A549 (cell line): Measurements from ENCODE around the gene DPP7. TPM values are rescaled to one million over a fixed set of nuclear protein-coding genes. Genes with fewer than 3 reads are reported as not detected.

ENCODE experiments used
- ATAC-seq, 2 experiments: fragments of 200-7000 bp in 1 of 2; fragments of >200 bp in 1 of 2; cut with Nextera tagmentation in 1 of 2; cut with Tn5 transposase in 1 of 2; 3 replicates each; pipeline versions ENCODE4 v1.8.0 to v1.9.1; 2018 to 2020; ENCODE audit warnings: mild to moderate bottlenecking in 1 of 2, moderate library complexity in 1 of 2
- CTCF ChIA-PET: fragments of 300-600 bp; sonication (Branson Sonifier 250); formaldehyde crosslinking; extraction: SDS; loops from one replicate; lab custom pipeline; 2021; ENCODE audit warnings: antibody characterized with exemption, inconsistent platforms; lab: Yijun Ruan, JAX
- POLR2A ChIA-PET: fragments of 350-600 bp; formaldehyde crosslinking; extraction: SDS; loops from one replicate; lab custom pipeline; 2021; ENCODE audit warnings: antibody characterized with exemption, inconsistent platforms; lab: Yijun Ruan, JAX
- DNase-seq, 2 experiments: peaks; one replicate each; pipeline versions ENCODE4 v3.0.0 to v3.0.0-alpha.2; 2011 to 2016; ENCODE audit warnings: low read depth in 1 of 2, low spot score in 1 of 2
- FAIRE-seq: peaks from 2 replicates; lab custom pipeline; 2011; peaks lifted over from hg19 to GRCh38; lab: Jason Lieb, UNC
- H3K27ac ChIP-seq, 2 experiments: fragments of >200 bp; sonication (Bioruptor Twin); formaldehyde crosslinking; 3 replicates each; pipeline ENCODE4 v1.5.1; 2016 to 2017
- H3K4me1 ChIP-seq: fragments of >200 bp; sonication (Bioruptor Twin); formaldehyde crosslinking; 3 replicates; pipeline ENCODE4 v1.6.1; 2016
- H3K4me2 ChIP-seq: fragments of >200 bp; sonication (Bioruptor Twin); formaldehyde crosslinking; 3 replicates; pipeline ENCODE4 v1.6.1; 2016
- H3K4me3 ChIP-seq: fragments of >200 bp; sonication (Bioruptor Twin); formaldehyde crosslinking; 3 replicates; pipeline ENCODE4 v1.5.1; 2016
- H3K9me3 ChIP-seq: fragments of >200 bp; sonication (Bioruptor Twin); formaldehyde crosslinking; 3 replicates; pipeline ENCODE4 v1.6.1; 2016
- ATOH8 ChIP-seq: fragments of 250-450 bp; sonication (Bioruptor Pico); IDR thresholded peaks from 2 replicates; pipeline ENCODE4 v1.5.0; 2020; ENCODE audit warnings: low read depth, mild to moderate bottlenecking, moderate library complexity
- BCL3 ChIP-seq: fragments of >200 bp; sonication (Bioruptor Twin); formaldehyde crosslinking; IDR thresholded peaks from 3 replicates; pipeline ENCODE4 v1.6.1; 2016
- BHLHE40 ChIP-seq: IDR thresholded peaks from 2 replicates; pipeline ENCODE4 v1.6.1; 2012; ENCODE audit warnings: low read depth, low read length, inconsistent platforms
- CBX2 ChIP-seq: fragments of 200-600 bp; sonication (generic); IDR thresholded peaks from 2 replicates; pipeline ENCODE4 v1.6.1; 2016; ENCODE audit warnings: low read depth, mild to moderate bottlenecking, borderline replicate concordance
- ELK1 ChIP-seq: fragments of 150-350 bp; IDR thresholded peaks from 2 replicates; pipeline ENCODE4 v1.6.1; 2014; ENCODE audit warnings: low read depth, mild to moderate bottlenecking, low read length
- EP300 ChIP-seq, 2 experiments: fragments of >200 bp; sonication (Bioruptor Twin); formaldehyde crosslinking; IDR thresholded peaks; 2 replicates in 1 of 2; 3 replicates in 1 of 2; pipeline ENCODE4 v1.6.1; 2016 to 2017
- FOSL2 ChIP-seq, 2 experiments: fragments of 450-650 bp in 1 of 2; fragments of >200 bp in 1 of 2; sonication (Bioruptor Twin) in 1 of 2; formaldehyde crosslinking; IDR thresholded peaks; 2 replicates each; pipeline versions ENCODE4 v1.5.0 to v1.6.1; 2016 to 2020; ENCODE audit warnings: mild to moderate bottlenecking in 1 of 2, moderate library complexity in 1 of 2
- HDAC2 ChIP-seq: fragments of 200-600 bp; sonication (generic); IDR thresholded peaks from 2 replicates; pipeline ENCODE4 v1.6.1; 2016
- HES2 ChIP-seq: fragments of >200 bp; sonication (Bioruptor Twin); formaldehyde crosslinking; IDR thresholded peaks from 2 replicates; pipeline ENCODE4 v1.6.1; 2016
- HOXA7 ChIP-seq: fragments of 250-450 bp; sonication (Bioruptor Pico); IDR thresholded peaks from 2 replicates; pipeline ENCODE4 v1.5.0; 2020; ENCODE audit warnings: mild to moderate bottlenecking, moderate library complexity
- HOXB13 ChIP-seq: fragments of 250-450 bp; sonication (Bioruptor Pico); IDR thresholded peaks from 2 replicates; pipeline ENCODE4 v1.5.0; 2020; ENCODE audit warnings: low read depth, mild to moderate bottlenecking, moderate library complexity
- JUNB ChIP-seq: fragments of >200 bp; sonication (Bioruptor Twin); formaldehyde crosslinking; IDR thresholded peaks from 2 replicates; pipeline ENCODE4 v1.6.1; 2016
- KDM5A ChIP-seq: fragments of 200-600 bp; sonication (generic); IDR thresholded peaks from 2 replicates; pipeline ENCODE4 v1.6.1; 2016; ENCODE audit warnings: antibody characterized with exemption, mild to moderate bottlenecking
- NFE2L2 ChIP-seq: fragments of 150-350 bp; conservative IDR thresholded peaks from 2 replicates; pipeline ENCODE4 v1.6.1; 2014; ENCODE audit warnings: low read length
- NR3C1 ChIP-seq: fragments of >200 bp; sonication (Bioruptor Twin); formaldehyde crosslinking; IDR thresholded peaks from 3 replicates; pipeline ENCODE4 v1.6.1; 2017
- PHF8 ChIP-seq: fragments of 200-600 bp; sonication (generic); IDR thresholded peaks from 2 replicates; pipeline ENCODE4 v1.6.1; 2016; ENCODE audit warnings: low read depth, mild to moderate bottlenecking, antibody characterized with exemption, moderate library complexity, borderline replicate concordance
- REST ChIP-seq: fragments of 200-600 bp; sonication (generic); IDR thresholded peaks from 2 replicates; pipeline ENCODE4 v1.6.1; 2016; ENCODE audit warnings: antibody characterized with exemption, mild to moderate bottlenecking, moderate library complexity
- SMC3 ChIP-seq: fragments of >200 bp; sonication (Bioruptor Twin); formaldehyde crosslinking; IDR thresholded peaks from 3 replicates; pipeline ENCODE4 v1.6.1; 2018; ENCODE audit warnings: inconsistent platforms
- ZC3H11A ChIP-seq: fragments of 450-650 bp; IDR thresholded peaks from 2 replicates; pipeline ENCODE4 v1.6.1; 2014; ENCODE audit warnings: antibody characterized with exemption, mild to moderate bottlenecking
- ZSCAN20 ChIP-seq: fragments of 250-450 bp; sonication (Bioruptor Pico); IDR thresholded peaks from 2 replicates; pipeline ENCODE4 v1.8.0; 2022; ENCODE audit warnings: mild to moderate bottlenecking, moderate library complexity
- whole genome bisulfite sequencing: methylation state at CpG from one replicate; pipeline ENCODE4 v1.1.6; 2017; ENCODE audit errors: missing lambda C conversion rate; 5-methylcytosine and 5-hydroxymethylcytosine counted together
- polyA plus RNA-seq, 4 experiments: library from polyadenylated mRNA; depleted of rRNA in 3 of 4; stranded (reverse); fragments of >200 nt; fragmentation: RNase III in 1 of 4; extraction: RNeasy Plus Mini Kit Qiagen cat#74134 plus additional on column Dnase treatment in 1 of 4; gene quantifications; 2 replicates in 3 of 4; 3 replicates in 1 of 4; pipeline ENCODE4 v1.2.3, GENCODE V29; 2011 to 2017

Gene DPP7
- polyA plus RNA-seq, 2 of the 4 experiments (the other 2 are of a cell fraction): 27.6 to 71.8 TPM

GRCh38 chr9:137139468-137140150 lies 25.1 kb upstream of the DPP7 start:
- no peak for ATAC-seq
- Histone ChIP-seq H3K27ac (no peak overlapping the region), H3K4me3 (no peak overlapping the region), H3K9me3 (no peaks in the 10 kb centered on the region), H3K4me1 (peaks cover 10% of the 10 kb centered on the region; the same call in 1 of the 3 replicates), H3K4me2 (no peak overlapping the region)
- WGBS: 81% methylated on average over 32 of the region's 37 CpGs
- TF ChIP-seq PHF8: no peak
- TF ChIP-seq NR3C1: no peak
- no peak for TF ChIP-seq JUNB
- TF ChIP-seq FOSL2 (IDR thresholded peaks at IDR 0.05): no peak
- no peak for TF ChIP-seq FOSL2 (CRISPR knock-in tag; IDR thresholded peaks at IDR 0.05)
- TF ChIP-seq EP300 (IDR thresholded peaks at IDR 0.05): no peak
- TF ChIP-seq ZSCAN20 (CRISPR knock-in tag): no peak
- no peak for TF ChIP-seq HES2
- TF ChIP-seq REST: no peak
- no peak for TF ChIP-seq HOXB13
- no peak for TF ChIP-seq KDM5A
- no peak for TF ChIP-seq NFE2L2
- TF ChIP-seq BCL3: no peak
- TF ChIP-seq ZC3H11A: no peak
- no peak for TF ChIP-seq ATOH8
- TF ChIP-seq ELK1: no peak
- TF ChIP-seq BHLHE40: no peak
- TF ChIP-seq SMC3: no peak
- TF ChIP-seq CBX2: no peak
- no peak for TF ChIP-seq HDAC2
- no peak for TF ChIP-seq HOXA7 (CRISPR knock-in tag)
- CTCF ChIA-PET: interaction anchor here (1.5 to 1.7 kb wide), 2 partner anchors 10 to 110 kb away, joined by 3 to 6 read pairs; no protein-coding TSS in a partner anchor
- no peak for DNase-seq
- POLR2A ChIA-PET: interaction anchor here (2.4 kb wide), 1 partner anchor 10 kb away, joined by 9 read pairs; no protein-coding TSS in a partner anchor
- FAIRE-seq: no peak
